ENCODE results near the gene LSAMP.

DNA sequence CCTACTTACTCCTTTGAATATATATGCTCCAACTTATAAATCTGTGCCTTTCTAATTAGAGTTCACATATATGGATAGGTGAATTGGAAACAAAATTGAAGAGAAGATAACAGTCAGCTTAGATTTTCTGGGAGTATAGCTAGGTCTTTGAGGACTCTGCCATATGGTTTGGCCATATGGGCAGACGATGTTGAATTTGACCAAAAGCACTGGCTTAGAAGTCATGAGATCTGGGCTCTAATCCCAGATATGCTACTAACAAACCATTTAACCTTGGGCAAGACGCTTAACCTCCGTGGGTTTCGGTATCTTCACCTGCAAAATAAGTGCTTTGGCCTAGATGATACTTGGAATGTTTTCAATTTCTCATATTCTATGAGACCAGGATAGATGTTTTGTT lies 154.1 kb downstream of the LSAMP start:
- TF ChIP-seq POLR2A (IDR thresholded peaks at IDR 0.05): no peak
- TF ChIP-seq, protein P1, sequence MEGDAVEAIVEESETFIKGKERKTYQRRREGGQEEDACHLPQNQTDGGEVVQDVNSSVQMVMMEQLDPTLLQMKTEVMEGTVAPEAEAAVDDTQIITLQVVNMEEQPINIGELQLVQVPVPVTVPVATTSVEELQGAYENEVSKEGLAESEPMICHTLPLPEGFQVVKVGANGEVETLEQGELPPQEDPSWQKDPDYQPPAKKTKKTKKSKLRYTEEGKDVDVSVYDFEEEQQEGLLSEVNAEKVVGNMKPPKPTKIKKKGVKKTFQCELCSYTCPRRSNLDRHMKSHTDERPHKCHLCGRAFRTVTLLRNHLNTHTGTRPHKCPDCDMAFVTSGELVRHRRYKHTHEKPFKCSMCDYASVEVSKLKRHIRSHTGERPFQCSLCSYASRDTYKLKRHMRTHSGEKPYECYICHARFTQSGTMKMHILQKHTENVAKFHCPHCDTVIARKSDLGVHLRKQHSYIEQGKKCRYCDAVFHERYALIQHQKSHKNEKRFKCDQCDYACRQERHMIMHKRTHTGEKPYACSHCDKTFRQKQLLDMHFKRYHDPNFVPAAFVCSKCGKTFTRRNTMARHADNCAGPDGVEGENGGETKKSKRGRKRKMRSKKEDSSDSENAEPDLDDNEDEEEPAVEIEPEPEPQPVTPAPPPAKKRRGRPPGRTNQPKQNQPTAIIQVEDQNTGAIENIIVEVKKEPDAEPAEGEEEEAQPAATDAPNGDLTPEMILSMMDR (IDR thresholded peaks at IDR 0.05): no peak
